ENCODE results near the gene APOA4.

The APOA4 gene

DNA sequence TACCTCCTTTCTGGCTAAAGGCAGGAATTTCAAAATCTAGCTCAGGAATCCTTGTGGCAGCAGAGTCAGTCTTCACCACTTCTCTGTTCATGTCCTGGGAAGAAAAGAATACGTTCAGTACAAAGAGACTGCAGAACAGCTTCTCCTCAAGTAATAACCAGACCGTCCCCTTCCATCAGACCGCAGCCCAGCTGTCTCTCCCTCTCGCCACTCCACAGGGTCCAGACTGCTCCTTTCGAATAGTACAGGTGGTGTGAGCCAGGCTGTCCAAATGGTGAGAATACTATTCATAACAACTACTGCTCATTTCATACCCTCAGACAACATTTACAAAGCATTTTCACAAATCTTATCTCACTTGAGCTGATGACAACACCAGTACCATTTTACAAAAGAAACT is 36.1 kb downstream of the APOA4 start:
- H3K36me3 ChIP-seq (ENCODE audit: low read length), result peaks cover 23% of the 10 kb centered on the region
- no peaks in the 10 kb centered on the region for H3K9me3 ChIP-seq (ENCODE audit: insufficient read depth, low read length)
- peak overlapping the region; percentile 98 for H3K4me3 ChIP-seq (ENCODE audit: insufficient read depth, low read length, poor library complexity, severe bottlenecking)
- H3F3A ChIP-seq (ENCODE audit: insufficient read depth), result no peaks in the 10 kb centered on the region
- H3K27ac ChIP-seq (ENCODE audit: low read depth, low read length), result no peak overlapping the region
- H3K27me3 ChIP-seq (ENCODE audit: low read length), result no peaks in the 10 kb centered on the region
- peaks cover 30% of the 10 kb centered on the region for H3K79me2 ChIP-seq (ENCODE audit: insufficient read depth, low read length)
- H2AFZ ChIP-seq (ENCODE audit: low read depth, low read length, severe bottlenecking), result no peak overlapping the region
- H3K9ac ChIP-seq (ENCODE audit: low read length), result peak overlapping the region; percentile 88
- no peak for TF ChIP-seq EZH2phosphoT487 (conservative IDR thresholded peaks at IDR 0.05; ENCODE audit: low read length)
- TF ChIP-seq, protein P1, sequence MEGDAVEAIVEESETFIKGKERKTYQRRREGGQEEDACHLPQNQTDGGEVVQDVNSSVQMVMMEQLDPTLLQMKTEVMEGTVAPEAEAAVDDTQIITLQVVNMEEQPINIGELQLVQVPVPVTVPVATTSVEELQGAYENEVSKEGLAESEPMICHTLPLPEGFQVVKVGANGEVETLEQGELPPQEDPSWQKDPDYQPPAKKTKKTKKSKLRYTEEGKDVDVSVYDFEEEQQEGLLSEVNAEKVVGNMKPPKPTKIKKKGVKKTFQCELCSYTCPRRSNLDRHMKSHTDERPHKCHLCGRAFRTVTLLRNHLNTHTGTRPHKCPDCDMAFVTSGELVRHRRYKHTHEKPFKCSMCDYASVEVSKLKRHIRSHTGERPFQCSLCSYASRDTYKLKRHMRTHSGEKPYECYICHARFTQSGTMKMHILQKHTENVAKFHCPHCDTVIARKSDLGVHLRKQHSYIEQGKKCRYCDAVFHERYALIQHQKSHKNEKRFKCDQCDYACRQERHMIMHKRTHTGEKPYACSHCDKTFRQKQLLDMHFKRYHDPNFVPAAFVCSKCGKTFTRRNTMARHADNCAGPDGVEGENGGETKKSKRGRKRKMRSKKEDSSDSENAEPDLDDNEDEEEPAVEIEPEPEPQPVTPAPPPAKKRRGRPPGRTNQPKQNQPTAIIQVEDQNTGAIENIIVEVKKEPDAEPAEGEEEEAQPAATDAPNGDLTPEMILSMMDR (IDR thresholded peaks at IDR 0.05; ENCODE audit: insufficient read depth, low read length, poor library complexity, severe bottlenecking), result no peak
- H3K4me2 ChIP-seq (ENCODE audit: low read depth, low read length, poor library complexity, severe bottlenecking), result peak overlapping the region; percentile 67
- H4K20me1 ChIP-seq (ENCODE audit: low read depth, low read length), result no peaks in the 10 kb centered on the region
- H3K9me2 ChIP-seq (replicated peaks; ENCODE audit: insufficient read depth, low read length), result no peaks in the 10 kb centered on the region

DNA sequence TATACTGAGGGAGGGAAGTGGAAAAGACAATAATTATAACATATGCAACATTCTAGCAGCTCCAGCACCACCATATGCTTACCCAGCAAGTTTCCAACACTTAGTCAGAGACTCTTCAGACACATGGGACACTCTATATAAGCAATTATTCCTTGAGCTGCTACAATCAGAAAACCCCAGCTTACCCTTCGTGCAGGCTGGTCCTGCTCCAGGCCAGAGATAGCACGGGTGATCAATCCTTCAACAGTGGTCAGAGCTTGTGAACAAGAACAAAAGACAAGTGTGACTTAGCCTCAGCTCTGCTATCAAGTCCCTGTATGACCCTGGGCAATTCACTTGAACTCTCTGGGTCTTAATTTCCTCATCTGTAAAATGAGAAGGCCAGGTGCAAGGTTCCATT is 36.8 kb downstream of the APOA4 start:
- no peaks in the 10 kb centered on the region for H4K20me1 ChIP-seq (ENCODE audit: low read depth, low read length)
- no peaks in the 10 kb centered on the region for H3K27me3 ChIP-seq (ENCODE audit: low read length)
- H3K9me2 ChIP-seq (replicated peaks; ENCODE audit: insufficient read depth, low read length), result no peaks in the 10 kb centered on the region
- H3F3A ChIP-seq (ENCODE audit: insufficient read depth), result no peaks in the 10 kb centered on the region
- no peak overlapping the region for H3K4me3 ChIP-seq (ENCODE audit: insufficient read depth, low read length, poor library complexity, severe bottlenecking)
- peaks cover 25% of the 10 kb centered on the region for H3K36me3 ChIP-seq (ENCODE audit: low read length)
- H3K79me2 ChIP-seq (ENCODE audit: insufficient read depth, low read length), result peaks cover 30% of the 10 kb centered on the region
- H3K4me2 ChIP-seq (ENCODE audit: low read depth, low read length, poor library complexity, severe bottlenecking), result peak overlapping the region; percentile 67
- H3K9me3 ChIP-seq (ENCODE audit: insufficient read depth, low read length), result no peaks in the 10 kb centered on the region
- H2AFZ ChIP-seq (ENCODE audit: low read depth, low read length, severe bottlenecking), result no peak overlapping the region
- H3K9ac ChIP-seq (ENCODE audit: low read length), result no peak overlapping the region
- no peak overlapping the region for H3K27ac ChIP-seq (ENCODE audit: low read depth, low read length)
- TF ChIP-seq EZH2phosphoT487 (conservative IDR thresholded peaks at IDR 0.05; ENCODE audit: low read length), result no peak
- TF ChIP-seq, protein P1 (IDR thresholded peaks at IDR 0.05; ENCODE audit: insufficient read depth, low read length, poor library complexity, severe bottlenecking), result no peak

DNA sequence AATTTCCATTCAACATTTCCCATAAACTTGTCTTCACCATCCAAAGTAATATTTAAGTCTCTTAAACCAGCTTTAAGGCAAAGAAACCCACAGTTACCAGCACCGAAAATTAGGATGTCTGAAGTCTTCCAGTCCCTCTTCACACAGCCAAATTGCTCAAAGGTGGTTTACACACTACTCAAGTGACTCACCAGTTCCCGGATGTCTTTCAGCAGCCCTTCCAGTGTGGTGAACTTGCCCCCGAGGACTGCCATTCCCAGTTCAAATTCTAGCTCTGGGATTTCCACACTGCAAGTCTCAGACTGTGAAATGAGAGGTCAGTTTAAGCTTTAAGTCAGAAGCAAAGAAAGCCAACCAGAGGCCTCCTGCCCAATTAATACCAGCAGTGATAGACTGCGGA is 40.4 kb downstream of the APOA4 start:
- no peak overlapping the region for H3K27ac ChIP-seq (ENCODE audit: low read depth, low read length)
- no peak overlapping the region for H2AFZ ChIP-seq (ENCODE audit: low read depth, low read length, severe bottlenecking)
- no peaks in the 10 kb centered on the region for H3K27me3 ChIP-seq (ENCODE audit: low read length)
- H3K9ac ChIP-seq (ENCODE audit: low read length), result no peak overlapping the region
- no peak overlapping the region for H3K4me3 ChIP-seq (ENCODE audit: insufficient read depth, low read length, poor library complexity, severe bottlenecking)
- H3K9me2 ChIP-seq (replicated peaks; ENCODE audit: insufficient read depth, low read length), result no peaks in the 10 kb centered on the region
- H3K36me3 ChIP-seq (ENCODE audit: low read length), result peaks cover 41% of the 10 kb centered on the region
- H3K79me2 ChIP-seq (ENCODE audit: insufficient read depth, low read length), result peaks cover 28% of the 10 kb centered on the region
- H3K4me2 ChIP-seq (ENCODE audit: low read depth, low read length, poor library complexity, severe bottlenecking), result no peak overlapping the region
- no peaks in the 10 kb centered on the region for H3K9me3 ChIP-seq (ENCODE audit: insufficient read depth, low read length)
- H4K20me1 ChIP-seq (ENCODE audit: low read depth, low read length), result no peaks in the 10 kb centered on the region
- H3F3A ChIP-seq (ENCODE audit: insufficient read depth), result peaks cover 4% of the 10 kb centered on the region; the same call in 1 of the 2 replicates
- no peak for TF ChIP-seq EZH2phosphoT487 (conservative IDR thresholded peaks at IDR 0.05; ENCODE audit: low read length)
- TF ChIP-seq, protein P1 (IDR thresholded peaks at IDR 0.05; ENCODE audit: insufficient read depth, low read length, poor library complexity, severe bottlenecking), result no peak
